HG02970 (cell line): ENCODE measurements around the gene ZNF664.

Experiments
- ATAC-seq: cut with Tn5 transposase; IDR thresholded peaks from one replicate; pipeline ENCODE4 v1.9.1; 2021; ENCODE audit warnings: mild to moderate bottlenecking, moderate library complexity, moderate number of reproducible peaks; ENCODE audit not compliant: unreplicated experiment, low FRiP score

The ZNF664 gene

DNA sequence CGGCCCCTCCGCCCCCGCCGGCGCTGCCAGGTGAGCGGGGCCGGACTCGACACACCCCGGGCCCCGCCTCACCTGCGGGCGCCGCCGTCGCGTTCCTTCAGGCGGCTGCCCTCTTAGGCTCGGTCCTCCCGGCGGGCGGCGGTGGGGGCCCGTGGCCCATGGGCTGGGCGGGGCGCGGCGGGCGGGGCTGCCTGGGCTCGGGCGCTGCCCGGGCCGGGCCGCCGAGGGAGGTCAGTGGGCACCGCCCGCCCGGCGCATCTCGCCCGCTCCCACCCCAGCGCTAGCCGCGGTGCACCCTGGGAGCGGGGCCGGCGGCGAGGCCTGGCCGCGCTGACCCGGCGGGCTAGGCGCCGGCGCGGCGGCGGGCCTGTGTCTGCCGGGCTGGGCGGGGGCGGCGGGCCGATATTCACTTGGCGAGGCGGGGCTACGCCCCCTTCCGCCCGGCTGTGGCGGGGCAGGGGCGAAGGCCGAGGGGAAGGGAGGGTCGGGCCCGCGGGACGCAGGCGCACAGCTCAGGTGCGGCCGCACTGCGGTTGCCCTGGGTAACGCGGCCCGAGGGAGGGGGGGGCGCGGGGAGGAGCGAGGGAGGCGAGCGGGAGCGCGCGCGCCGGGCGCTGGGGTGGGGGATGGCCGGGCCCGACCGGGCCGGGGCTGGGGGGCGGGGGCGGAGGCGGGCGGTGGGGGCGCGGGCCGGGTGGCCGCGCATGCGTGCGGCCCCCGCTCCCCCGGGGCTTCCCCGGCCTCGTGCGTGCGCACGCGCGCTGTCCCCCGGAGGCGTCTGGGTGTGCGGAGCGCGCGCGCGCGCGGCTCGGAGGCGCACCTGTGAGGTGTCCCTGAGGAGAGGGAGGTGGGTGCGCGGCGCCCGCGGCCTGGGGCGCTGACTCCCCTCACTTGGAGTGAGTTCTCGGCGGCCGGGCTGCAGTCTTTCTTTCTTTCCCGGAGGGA, at the start of gene ZNF664, which contains the start of gene CCDC92:
TSS of gene ZNF664 (plus strand) at position 759 of the 945 bp plus-strand sequence. CDS start 38,930 bp downstream, outside the sequence.
TSS of gene CCDC92 (minus strand) at position 375 of the 945 bp plus-strand sequence. CDS start 28,526 bp downstream, outside the sequence.
- peak; percentile 72 for ATAC-seq

DNA sequence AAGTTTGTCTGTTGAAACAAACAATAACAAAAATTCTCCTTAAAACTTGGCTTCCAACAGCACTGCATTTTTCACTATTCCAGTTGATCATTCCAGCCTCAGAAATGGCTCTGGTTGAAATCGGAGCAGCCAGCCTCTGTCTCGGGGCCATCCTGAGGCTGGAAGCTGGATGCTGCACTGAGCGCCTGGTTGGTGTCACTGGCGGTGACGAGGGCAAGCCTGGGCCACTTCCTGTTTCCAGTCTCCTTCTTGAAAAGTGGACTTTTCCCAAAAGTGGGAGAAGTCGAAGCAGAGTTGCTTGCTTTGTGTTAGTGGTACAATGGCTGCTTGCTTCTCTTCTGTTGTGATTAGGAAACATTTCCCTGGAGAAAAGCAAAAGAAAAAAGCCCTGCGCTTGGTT, 49.1 kb upstream of the ZNF664 start:
- ATAC-seq: no peak

DNA sequence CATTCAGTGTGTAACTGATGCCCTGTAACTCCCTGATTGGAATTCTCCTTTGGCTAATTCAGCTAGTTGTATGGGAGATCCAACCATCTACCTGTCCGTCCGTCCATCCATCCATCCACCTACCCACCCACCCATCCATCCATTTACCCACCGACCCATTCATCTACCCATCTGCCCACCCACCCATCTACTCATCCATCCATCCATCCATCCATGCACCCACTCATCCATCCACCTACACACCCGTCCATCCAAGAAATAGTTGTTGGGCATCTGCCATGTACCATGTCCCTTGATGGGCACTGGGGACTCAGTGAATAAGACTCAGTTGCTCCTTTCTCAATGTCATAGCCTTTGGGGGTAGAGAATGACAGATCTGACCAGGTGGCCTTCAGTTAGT, 48.5 kb upstream of the ZNF664 start:
- no peak for ATAC-seq

DNA sequence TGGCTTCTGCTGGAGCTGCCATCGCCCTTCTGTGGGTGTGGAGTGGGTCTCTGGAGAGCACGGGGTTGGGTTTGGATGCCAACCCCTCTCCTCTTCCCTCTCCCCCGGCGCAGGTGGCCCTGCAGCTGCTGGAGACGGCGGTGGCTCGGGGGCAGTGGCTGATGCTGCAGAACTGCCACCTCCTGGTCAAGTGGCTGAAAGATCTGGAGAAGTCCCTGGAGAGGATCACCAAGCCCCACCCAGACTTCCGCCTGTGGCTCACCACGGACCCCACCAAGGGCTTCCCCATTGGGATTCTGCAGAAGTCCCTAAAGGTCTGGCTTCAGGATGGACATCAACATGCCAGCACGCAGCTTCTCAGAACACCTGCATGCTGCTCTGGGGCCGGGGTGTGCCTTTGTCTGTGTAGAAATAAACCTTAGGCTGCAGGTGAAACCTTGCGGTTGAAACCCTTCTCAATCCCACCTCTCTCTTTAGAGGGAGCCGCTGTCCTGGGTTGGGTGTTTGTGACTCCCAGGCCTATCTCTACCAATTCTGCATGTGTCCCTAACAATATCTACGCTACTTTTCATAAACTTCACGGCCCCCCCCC, 44.6 kb upstream of the ZNF664 start:
- ATAC-seq: no peak

DNA sequence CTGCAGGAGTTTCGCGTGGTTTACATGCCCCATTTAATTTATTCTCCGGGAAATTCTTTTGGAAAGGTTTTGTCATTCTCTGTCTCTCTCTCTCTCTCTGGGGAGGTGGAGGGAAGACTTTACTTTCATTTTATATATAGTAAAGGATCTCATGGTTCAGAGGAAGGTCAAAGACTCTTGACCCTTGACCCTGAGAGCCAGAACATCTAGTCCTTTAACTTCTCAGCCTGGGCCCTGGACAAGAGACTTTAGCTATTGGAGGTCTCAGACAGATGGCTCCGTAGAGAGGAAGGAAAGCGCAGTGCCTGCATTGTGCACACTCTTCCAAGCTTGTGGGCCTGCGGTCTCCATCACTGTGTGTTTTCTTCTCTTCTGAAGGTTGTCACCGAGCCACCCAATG, 44.1 kb upstream of the ZNF664 start:
- no peak for ATAC-seq

DNA sequence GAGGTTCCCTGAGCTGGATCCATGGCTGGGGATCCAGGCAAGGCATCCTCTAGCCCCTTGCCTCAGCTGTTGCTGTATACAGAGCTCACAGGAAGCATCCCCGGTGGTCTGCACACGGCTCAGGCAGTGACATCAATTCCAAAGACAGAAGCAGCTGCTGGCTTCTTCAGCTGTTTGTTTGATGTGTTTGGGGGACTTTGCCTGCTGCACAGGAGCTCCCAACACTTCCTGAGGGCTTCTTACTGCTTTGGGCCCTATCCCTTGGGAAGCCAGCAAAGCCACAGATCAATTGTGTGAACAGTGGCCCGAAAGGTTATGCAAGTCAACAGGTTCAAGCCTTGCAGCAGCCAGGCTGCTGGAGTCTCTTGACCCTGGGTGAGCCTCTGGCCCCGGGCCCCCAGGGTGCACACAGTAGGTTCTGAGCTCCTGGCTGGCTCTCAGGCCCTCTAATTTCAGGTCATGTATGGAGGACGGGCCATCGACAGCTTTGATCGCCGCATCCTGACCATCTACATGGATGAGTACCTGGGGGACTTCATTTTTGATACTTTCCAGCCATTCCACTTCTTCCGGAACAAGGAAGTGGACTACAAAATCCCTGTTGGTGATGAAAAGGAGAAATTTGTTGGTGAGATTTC, 43.0 kb upstream of the ZNF664 start:
- no peak for ATAC-seq

DNA sequence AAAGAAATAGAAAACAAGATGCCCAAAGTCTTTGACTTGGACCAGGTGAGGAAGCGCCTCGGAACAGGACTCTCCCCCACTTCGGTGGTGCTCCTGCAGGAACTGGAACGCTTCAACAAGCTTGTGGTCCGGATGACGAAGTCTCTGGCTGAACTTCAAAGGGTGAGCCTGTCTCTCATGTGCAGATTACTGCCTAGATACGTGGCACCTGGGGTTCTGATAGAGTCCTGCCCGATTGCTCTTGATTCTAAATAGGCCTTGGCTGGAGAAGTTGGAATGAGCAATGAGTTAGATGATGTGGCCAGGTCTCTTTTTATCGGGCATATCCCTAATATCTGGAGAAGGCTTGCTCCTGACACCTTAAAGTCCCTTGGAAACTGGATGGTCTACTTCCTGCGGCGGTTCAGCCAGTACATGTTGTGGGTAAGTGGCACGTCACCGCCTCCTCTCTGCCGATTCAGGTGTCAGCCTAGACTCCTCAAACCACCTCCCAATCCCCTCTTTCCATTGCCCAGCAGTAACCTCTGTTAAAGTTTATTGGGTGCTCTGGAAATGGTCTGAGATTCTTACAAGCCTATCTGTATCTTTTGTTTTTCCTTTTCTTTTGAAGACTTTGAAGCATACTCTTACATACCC, 41.2 kb upstream of the ZNF664 start:
- ATAC-seq: no peak

DNA sequence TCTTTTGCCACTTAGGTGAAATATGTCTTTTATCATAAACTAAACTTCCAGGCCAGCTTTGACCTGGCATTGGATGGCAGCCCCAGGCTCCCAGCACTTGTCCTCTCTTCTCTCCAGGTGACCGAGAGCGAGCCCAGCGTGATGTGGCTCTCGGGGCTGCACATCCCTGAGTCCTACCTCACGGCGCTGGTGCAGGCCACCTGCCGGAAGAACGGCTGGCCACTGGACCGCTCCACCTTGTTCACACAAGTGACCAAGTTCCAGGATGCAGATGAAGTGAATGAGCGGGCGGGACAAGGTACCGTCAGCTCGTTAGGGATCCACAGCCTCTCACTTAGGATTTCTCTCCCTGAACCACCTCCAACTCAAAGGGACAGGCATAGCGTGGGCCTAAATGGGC, 39.8 kb upstream of the ZNF664 start:
- ATAC-seq: no peak

DNA sequence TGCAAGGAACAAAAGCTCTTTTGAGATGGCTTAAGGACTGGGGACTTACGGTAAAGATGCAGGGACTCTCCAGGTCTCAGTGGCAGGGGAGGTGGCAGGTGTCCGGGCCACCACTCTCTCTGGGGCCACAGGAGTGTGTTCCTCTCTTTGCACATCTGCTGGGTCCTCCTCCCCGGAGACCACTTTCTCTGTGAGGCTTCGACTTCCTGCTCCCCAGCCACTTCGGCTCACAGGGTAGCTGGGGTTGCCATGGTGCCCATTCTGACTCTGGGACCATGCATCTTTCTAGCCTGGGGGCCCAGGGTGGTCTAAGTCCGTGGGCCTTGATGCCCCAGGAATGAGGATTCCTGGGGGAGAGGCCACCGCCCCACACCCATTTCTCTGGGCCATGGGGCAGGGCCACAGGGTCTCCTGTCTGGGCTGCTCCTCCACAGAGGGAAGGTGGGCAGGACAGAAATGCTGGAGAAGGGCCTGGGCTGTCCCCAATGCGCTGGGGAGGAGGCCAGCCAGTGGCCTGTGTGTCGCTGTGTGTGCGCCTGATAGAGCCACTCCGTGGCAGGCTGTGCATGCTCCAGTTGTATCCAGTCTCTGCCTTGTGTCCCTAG, 38.9 kb upstream of the ZNF664 start:
- no peak for ATAC-seq

DNA sequence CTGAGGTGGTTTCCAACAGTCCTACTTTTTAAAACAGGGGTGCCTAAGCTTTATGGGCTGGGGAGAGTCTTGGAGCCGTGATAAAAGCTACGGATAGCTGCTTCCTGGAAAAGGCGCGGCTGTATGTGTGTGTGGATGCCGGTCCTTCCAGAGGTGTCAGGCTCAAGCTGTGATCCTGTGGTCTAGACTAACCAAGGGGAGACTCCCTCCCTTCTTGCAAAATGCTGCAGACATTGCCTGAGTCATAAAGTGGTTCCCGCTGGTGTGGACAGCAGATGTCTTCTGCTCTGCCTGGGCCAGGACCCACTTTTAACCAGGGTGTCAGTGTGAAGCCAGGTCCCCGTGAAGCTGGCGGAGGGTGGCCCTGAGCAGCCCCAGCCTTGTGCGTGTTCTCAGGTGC, 38.2 kb upstream of the ZNF664 start:
- no peak for ATAC-seq

DNA sequence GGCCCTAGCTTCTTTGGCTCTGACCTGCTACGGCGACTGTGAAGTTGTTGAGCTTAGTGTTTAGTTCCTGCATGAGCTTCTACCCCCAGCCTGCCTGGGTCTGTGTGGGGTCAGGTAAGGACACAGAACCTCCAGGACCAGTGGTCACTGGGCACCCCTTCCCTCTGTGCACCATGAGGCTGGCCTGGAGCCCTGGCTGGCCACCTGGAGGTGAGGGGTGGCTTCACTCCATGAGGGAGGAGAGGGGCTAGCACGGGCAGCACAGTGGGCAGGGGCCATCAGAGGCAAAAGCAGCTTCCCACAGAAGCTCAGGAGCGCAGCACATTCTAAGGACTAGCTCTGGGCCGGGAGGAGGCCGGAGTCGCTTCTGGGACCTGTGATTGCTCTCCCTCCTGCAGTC, 37.1 kb upstream of the ZNF664 start:
- ATAC-seq: no peak

DNA sequence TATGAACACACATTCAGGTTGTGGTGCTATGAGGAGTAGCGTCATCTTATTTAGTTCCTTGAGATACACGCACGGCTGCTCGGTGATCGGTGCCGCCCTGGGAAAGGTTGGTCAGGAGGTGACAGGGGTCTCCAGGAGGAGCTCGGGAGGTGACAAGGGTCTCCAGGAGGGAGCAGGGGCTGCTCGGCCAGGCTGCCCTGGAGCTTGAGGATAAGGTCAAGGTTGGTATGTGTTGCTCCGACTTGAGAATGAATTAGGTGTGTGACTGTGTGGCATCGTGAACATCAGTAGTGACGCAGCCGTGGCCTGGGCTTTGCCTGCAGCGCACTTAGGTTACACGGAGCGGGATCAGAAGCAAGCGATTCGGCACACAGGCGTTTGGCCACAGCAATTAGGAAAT, 36.5 kb upstream of the ZNF664 start:
- no peak for ATAC-seq

DNA sequence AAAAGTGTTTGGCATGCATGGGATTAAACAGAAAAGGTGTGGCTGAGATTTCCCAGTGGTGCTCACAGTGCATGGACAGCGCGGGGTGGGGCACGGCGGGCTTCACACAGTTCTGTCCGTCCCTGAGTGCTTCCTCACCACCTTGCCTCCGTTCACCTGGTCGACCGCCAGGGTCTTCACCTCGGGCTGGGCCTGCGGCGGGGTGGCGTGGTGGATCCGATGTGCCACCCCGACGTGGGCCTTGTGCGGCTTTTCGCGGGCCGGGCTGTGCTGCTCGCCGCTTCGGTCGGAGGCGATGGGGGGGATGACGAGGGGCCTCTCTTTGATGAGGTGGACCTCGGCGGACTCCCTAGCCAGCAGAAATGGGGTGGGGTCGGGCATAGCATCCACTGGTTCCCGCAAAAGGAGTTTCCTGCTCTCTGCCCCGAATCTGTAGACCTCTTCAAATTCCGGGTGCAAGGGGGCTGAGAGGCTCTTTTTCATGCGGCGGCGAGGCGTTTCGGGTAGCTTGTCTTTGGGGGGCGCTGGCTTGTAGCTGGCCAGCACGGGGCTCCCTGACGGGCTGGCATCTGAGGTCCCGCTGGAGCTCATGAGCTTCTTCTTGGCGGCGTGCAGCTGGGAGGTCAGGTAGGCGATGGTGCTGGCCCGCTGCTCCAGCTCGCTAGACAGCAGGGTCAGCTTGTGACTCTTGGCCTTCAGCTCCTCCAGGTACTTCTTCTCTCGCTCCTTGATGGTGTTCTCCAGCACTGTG, 35.9 kb upstream of the ZNF664 start:
- ATAC-seq: no peak

DNA sequence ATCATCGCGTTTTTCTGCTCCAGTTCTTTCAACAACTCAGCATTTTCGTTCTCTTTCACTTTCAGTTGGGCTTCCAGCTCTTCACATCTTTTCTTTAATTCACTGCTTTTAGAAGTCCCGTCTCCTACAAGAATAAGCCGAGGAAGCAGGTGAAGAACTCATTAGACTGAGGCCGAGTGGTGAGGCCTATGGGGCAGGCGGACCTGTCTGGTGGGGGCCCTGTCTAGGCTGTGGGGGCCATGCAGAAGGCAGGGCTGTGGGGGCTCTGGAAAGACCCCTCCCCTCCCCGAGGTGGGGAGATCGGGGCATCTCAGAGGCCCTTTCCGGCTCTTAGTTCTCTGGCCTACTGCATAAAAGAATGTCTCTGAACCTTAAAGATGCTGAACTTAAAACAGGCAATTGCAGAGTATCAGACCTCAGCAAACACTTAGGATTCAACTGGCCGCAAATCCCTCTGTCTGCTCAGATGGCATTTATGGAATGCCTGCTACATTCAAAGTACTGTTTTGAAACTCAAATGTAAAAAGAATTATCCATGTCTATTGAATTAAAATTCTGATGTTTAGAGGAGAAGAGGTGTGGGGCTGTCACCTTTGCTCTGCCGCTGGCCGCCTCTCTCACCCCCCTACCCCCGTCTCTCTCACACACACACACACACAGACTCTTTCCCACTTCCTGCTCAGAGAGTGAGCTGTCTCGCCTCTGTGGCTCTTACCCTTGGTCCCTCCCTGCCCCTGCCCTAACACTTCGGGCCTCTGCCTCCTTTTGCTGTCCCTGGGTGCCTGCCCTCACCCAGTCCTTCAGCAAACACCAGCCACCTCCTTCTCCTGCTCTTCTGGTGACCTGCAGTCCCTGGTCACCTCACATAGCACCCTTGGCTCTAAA, 35.1 kb upstream of the ZNF664 start:
- ATAC-seq: no peak

DNA sequence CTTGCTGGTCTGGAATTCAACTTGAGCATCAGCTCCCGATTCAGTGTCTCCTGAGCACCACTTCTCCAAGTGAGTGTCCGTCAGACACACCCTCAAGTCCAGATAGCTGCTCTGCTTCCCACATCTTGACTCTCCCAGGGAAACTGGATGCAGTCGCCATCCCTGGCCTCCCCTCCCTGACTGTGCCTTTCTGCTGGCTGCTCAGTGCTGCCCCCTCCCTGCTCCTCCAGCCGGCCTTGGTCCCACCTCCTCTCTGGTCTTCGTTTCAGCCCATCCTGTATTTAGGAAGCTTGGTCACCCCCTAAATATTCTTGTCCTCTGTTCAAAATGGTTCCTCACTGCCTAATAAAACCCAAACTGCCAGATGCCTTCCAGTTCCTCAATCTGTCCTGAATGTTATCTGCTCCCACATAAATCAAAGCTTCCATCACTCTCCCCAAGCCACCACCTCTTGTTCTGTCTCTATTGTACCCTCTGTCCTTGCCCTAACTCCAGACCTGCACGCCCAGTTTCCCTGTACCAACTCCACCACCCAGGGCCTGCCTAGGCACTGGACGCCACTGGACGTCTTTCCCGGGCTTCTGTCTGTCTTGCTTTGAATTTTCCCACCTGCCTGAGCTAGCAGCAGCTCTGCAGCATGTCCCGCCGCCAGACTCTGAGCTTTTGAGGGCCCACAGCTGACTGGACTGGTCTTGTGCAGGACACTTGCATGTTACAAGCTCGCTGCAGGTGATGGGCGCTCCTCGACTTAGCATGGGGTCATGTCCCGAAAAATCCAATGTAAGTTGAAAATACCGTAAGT, 34.1 kb upstream of the ZNF664 start:
- no peak for ATAC-seq

DNA sequence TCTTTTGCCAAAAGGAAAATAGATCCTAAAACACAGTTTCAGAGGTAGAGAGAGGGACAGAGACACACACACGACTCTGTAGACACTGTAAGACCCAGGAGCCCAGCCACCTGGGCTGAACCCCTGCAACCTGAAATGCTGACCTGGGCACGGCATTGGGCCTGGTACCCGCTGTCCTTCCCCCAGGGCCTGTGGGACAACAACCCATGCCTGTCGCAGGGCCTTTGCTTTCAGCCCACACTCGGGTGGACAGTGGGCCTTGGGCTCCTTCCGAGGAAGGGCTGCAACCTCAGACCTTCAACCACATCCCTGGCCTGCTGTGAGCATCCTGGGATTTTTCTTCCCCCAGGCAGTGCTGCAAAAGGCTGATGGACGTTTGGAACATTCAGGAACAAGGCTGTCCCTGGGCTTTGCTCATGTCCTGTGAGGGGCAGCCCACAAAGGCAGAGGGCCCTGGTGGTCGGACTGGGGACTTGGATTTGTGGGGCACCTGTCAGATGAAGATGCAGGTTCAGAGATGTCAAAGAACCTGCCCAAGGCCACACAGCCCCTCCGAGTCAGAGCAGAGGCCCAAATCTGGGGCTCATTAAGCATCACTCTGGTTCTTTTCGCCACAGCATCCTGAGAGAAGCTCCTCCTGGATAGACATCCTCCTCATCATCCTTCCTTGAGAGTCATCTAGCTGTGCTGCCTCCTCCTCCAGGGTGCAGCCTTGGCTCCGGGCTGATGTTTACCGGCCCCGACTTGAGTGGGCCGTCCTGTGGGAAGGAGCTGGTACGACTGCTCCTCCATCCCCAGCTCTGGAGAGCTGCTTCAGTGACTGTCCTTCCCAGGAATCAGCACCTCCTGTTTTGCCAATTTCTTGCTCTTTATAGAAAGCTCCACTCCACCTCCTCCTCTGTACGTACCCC, 33.0 kb upstream of the ZNF664 start:
- ATAC-seq: no peak

DNA sequence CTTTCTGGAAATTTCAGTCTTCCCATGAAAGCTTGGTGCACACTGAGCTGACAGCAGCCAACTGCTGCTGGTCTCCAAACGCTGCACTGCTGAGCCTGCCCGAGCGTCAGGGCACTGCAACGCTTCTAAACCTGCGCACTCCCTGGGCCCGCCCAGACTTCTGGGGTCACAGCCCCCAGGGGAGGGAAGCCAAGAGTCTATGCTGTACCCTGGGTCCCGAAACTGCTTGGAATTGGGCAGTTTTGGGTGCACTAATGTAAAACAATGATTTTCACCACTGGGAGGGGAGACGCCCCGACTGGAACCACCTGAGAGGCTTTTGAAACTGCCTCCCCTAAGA, 32.4 kb upstream of the ZNF664 start:
- no peak for ATAC-seq
